ENCODE data around the gene PRR20G. TPM values are rescaled to one million over a fixed set of nuclear protein-coding genes. Genes with fewer than 3 reads are reported as not detected.

The PRR20G gene
- total and polyA plus RNA-seq, 2 experiments from 2014 or later: 0.39 TPM; not detected in 1

DNA sequence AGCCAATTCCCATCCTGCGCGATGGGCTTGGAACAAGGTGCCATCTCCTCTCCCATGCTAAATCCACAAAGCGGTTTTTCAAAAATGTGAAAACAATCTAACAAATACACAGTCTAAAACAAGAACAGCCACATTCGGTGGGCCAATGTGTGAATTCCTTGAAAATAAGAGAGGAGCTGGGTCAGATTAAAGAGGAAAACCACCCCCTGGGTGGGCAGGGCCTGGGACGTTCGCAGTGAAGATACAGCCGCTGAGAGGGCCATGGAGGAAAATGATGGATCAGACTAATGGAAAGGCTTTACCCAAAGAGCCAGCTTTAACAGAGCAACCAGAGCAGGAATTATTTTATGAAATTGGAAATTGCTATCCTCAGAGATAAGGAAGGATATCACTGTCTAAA is 27.4 kb downstream of the PRR20G start (continued):
- TF ChIP-seq, protein P1, sequence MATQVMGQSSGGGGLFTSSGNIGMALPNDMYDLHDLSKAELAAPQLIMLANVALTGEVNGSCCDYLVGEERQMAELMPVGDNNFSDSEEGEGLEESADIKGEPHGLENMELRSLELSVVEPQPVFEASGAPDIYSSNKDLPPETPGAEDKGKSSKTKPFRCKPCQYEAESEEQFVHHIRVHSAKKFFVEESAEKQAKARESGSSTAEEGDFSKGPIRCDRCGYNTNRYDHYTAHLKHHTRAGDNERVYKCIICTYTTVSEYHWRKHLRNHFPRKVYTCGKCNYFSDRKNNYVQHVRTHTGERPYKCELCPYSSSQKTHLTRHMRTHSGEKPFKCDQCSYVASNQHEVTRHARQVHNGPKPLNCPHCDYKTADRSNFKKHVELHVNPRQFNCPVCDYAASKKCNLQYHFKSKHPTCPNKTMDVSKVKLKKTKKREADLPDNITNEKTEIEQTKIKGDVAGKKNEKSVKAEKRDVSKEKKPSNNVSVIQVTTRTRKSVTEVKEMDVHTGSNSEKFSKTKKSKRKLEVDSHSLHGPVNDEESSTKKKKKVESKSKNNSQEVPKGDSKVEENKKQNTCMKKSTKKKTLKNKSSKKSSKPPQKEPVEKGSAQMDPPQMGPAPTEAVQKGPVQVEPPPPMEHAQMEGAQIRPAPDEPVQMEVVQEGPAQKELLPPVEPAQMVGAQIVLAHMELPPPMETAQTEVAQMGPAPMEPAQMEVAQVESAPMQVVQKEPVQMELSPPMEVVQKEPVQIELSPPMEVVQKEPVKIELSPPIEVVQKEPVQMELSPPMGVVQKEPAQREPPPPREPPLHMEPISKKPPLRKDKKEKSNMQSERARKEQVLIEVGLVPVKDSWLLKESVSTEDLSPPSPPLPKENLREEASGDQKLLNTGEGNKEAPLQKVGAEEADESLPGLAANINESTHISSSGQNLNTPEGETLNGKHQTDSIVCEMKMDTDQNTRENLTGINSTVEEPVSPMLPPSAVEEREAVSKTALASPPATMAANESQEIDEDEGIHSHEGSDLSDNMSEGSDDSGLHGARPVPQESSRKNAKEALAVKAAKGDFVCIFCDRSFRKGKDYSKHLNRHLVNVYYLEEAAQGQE (IDR thresholded peaks at IDR 0.05; ENCODE audit: unreplicated experiment): no peak
- TF ChIP-seq, protein P2, sequence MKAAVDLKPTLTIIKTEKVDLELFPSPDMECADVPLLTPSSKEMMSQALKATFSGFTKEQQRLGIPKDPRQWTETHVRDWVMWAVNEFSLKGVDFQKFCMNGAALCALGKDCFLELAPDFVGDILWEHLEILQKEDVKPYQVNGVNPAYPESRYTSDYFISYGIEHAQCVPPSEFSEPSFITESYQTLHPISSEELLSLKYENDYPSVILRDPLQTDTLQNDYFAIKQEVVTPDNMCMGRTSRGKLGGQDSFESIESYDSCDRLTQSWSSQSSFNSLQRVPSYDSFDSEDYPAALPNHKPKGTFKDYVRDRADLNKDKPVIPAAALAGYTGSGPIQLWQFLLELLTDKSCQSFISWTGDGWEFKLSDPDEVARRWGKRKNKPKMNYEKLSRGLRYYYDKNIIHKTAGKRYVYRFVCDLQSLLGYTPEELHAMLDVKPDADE (IDR thresholded peaks at IDR 0.05): no peak

DNA sequence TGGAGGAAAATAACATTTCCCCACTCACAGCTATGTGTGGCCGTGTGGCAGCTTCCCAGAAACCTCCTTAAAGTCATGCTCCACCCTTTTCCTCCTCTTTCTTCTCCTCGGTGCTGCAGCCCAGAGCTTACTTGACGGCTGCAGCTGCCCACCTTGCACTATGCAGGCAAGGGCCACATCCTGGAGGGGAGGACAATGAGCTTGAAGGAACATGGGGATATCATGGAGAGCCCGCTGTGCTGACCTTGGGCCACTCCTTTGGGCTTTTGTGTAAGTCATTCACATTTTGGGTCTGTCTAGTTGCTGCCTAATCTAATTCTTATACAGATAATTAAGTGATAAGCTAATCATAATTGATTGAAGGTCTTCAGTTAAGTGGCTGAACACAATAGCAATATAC is 28.0 kb downstream of the PRR20G start:
- Histone ChIP-seq H3K9me2 (ENCODE audit: insufficient read depth) (no peaks in the 10 kb centered on the region), H2AFZ (no peak overlapping the region), H3K4me1 (ENCODE audit: insufficient read depth) (no peaks in the 10 kb centered on the region), H3F3A (replicated peaks; ENCODE audit: low read depth) (no peaks in the 10 kb centered on the region), H3K4me3 (no peak overlapping the region), H3K36me3 (ENCODE audit: insufficient read depth) (no peaks in the 10 kb centered on the region), H4K20me1 (replicated peaks; ENCODE audit: insufficient read depth) (no peaks in the 10 kb centered on the region), H3K27ac (ENCODE audit: low read depth) (no peak overlapping the region), H3K4me2 (no peak overlapping the region), H3K79me2 (replicated peaks; ENCODE audit: insufficient read depth) (no peaks in the 10 kb centered on the region), H3K27me3 (ENCODE audit: insufficient read depth) (no peaks in the 10 kb centered on the region)
- ATAC-seq (no peak), DNase-seq (ENCODE audit: low spot score) (no peak)
- Mint-ChIP-seq H3K36me3 (ENCODE audit: low read depth) (no peaks in the 10 kb centered on the region), H3K27ac (no peak overlapping the region), H3K27me3 (ENCODE audit: insufficient read depth, low read depth, poor library complexity) (peaks cover 2% of the 10 kb centered on the region), H3K9me3 (peaks cover 15% of the 10 kb centered on the region), H3K4me3 (no peak overlapping the region), H3K4me1 (no peaks in the 10 kb centered on the region)
- TF ChIP-seq, protein P1 (IDR thresholded peaks at IDR 0.05; ENCODE audit: unreplicated experiment): no peak

DNA sequence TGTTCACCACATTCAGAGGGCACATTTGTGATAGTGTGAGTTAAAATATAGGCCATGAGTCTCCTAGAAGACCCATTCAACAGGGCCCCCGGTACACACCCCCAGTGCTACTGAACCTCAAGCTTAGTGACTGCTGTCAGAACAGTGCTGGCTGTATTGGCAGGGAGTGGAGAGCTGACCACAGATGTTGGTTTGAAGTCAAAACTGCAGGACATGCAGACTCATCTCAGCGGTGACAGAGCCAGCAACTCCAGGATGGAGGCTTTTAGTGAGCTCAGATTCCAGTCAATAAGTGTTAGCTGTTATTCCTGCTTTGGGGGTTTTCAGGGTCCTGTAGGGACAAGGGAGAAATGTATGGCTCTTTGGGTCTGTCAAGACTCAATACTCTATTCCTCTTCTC is 29.1 kb downstream of the PRR20G start:
- Mint-ChIP-seq H3K4me3 (no peak overlapping the region), H3K27ac (no peak overlapping the region), H3K36me3 (ENCODE audit: low read depth) (no peaks in the 10 kb centered on the region; the same call in 2 of the 3 replicates), H3K9me3 (peaks cover 20% of the 10 kb centered on the region), H3K4me1 (no peaks in the 10 kb centered on the region), H3K27me3 (ENCODE audit: insufficient read depth, low read depth, poor library complexity) (peaks cover 2% of the 10 kb centered on the region)
- DNase-seq (ENCODE audit: low spot score): no peak
- no peaks in the 10 kb centered on the region for H4K20me1 ChIP-seq (replicated peaks; ENCODE audit: insufficient read depth)
- H3K27me3 ChIP-seq (ENCODE audit: insufficient read depth): no peaks in the 10 kb centered on the region
- H3K36me3 ChIP-seq (ENCODE audit: insufficient read depth): no peaks in the 10 kb centered on the region
- H3K4me2 ChIP-seq: no peak overlapping the region
- no peak overlapping the region for H2AFZ ChIP-seq
- no peak overlapping the region for H3K27ac ChIP-seq (ENCODE audit: low read depth)
- H3K79me2 ChIP-seq (replicated peaks; ENCODE audit: insufficient read depth): no peaks in the 10 kb centered on the region
- H3K4me1 ChIP-seq (ENCODE audit: insufficient read depth): no peaks in the 10 kb centered on the region
- H3K4me3 ChIP-seq: no peak overlapping the region
- no peaks in the 10 kb centered on the region for H3K9me2 ChIP-seq (ENCODE audit: insufficient read depth)
- no peaks in the 10 kb centered on the region for H3F3A ChIP-seq (replicated peaks; ENCODE audit: low read depth)
- no peak for ATAC-seq
- TF ChIP-seq JUNB (IDR thresholded peaks at IDR 0.05; ENCODE audit: unreplicated experiment) (no peak), STAT1 (IDR thresholded peaks at IDR 0.05; ENCODE audit: unreplicated experiment) (no peak), NANOG (IDR thresholded peaks at IDR 0.05; ENCODE audit: borderline replicate concordance) (no peak), POLR2AphosphoS5 (IDR thresholded peaks at IDR 0.05; ENCODE audit: low read depth) (no peak), ZNF114 (CRISPR knock-in tag; IDR thresholded peaks at IDR 0.05) (no peak), CREB1 (CRISPR knock-in tag; IDR thresholded peaks at IDR 0.05; ENCODE audit: low read depth) (no peak)
- TF ChIP-seq, protein P3, sequence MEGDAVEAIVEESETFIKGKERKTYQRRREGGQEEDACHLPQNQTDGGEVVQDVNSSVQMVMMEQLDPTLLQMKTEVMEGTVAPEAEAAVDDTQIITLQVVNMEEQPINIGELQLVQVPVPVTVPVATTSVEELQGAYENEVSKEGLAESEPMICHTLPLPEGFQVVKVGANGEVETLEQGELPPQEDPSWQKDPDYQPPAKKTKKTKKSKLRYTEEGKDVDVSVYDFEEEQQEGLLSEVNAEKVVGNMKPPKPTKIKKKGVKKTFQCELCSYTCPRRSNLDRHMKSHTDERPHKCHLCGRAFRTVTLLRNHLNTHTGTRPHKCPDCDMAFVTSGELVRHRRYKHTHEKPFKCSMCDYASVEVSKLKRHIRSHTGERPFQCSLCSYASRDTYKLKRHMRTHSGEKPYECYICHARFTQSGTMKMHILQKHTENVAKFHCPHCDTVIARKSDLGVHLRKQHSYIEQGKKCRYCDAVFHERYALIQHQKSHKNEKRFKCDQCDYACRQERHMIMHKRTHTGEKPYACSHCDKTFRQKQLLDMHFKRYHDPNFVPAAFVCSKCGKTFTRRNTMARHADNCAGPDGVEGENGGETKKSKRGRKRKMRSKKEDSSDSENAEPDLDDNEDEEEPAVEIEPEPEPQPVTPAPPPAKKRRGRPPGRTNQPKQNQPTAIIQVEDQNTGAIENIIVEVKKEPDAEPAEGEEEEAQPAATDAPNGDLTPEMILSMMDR (conservative IDR thresholded peaks at IDR 0.05; ENCODE audit: low read depth in 2 of 2): no peak
- TF ChIP-seq, protein P2 (IDR thresholded peaks at IDR 0.05): no peak

Measured in GM23338 (cell line).